ENCODE measurements around the gene APOBEC3B. TPM values are rescaled to one million over a fixed set of nuclear protein-coding genes. Genes with fewer than 3 reads are reported as not detected.

Gene APOBEC3B
- total and polyA plus RNA-seq, 9 of the 15 experiments (the other 6 are each of a cell fraction or from before 2014, with no cell fraction given) = 5.9 to 166 (median 43.2) TPM

DNA sequence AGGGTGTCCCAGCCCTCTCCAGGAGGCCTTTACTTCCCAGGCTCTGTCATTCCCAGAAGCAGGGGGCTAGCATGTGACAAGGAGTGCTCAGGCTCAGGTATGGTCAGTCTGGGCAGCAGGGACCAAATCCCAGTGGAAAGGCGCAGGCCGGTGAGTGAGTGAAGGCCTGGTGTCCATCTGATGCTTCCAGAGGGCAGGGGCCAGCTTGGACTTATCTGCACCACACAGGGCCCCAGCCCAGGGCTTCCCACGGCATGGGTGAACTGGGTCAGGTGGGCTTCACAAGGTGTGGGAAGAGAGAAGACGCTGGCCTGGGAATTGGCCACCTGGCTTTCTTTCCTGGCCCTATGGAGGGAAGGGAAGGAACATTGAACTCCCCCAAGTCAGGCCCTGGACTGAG is 45.1 kb upstream of the APOBEC3B start (continued):
- TF ChIP-seq, protein P1, sequence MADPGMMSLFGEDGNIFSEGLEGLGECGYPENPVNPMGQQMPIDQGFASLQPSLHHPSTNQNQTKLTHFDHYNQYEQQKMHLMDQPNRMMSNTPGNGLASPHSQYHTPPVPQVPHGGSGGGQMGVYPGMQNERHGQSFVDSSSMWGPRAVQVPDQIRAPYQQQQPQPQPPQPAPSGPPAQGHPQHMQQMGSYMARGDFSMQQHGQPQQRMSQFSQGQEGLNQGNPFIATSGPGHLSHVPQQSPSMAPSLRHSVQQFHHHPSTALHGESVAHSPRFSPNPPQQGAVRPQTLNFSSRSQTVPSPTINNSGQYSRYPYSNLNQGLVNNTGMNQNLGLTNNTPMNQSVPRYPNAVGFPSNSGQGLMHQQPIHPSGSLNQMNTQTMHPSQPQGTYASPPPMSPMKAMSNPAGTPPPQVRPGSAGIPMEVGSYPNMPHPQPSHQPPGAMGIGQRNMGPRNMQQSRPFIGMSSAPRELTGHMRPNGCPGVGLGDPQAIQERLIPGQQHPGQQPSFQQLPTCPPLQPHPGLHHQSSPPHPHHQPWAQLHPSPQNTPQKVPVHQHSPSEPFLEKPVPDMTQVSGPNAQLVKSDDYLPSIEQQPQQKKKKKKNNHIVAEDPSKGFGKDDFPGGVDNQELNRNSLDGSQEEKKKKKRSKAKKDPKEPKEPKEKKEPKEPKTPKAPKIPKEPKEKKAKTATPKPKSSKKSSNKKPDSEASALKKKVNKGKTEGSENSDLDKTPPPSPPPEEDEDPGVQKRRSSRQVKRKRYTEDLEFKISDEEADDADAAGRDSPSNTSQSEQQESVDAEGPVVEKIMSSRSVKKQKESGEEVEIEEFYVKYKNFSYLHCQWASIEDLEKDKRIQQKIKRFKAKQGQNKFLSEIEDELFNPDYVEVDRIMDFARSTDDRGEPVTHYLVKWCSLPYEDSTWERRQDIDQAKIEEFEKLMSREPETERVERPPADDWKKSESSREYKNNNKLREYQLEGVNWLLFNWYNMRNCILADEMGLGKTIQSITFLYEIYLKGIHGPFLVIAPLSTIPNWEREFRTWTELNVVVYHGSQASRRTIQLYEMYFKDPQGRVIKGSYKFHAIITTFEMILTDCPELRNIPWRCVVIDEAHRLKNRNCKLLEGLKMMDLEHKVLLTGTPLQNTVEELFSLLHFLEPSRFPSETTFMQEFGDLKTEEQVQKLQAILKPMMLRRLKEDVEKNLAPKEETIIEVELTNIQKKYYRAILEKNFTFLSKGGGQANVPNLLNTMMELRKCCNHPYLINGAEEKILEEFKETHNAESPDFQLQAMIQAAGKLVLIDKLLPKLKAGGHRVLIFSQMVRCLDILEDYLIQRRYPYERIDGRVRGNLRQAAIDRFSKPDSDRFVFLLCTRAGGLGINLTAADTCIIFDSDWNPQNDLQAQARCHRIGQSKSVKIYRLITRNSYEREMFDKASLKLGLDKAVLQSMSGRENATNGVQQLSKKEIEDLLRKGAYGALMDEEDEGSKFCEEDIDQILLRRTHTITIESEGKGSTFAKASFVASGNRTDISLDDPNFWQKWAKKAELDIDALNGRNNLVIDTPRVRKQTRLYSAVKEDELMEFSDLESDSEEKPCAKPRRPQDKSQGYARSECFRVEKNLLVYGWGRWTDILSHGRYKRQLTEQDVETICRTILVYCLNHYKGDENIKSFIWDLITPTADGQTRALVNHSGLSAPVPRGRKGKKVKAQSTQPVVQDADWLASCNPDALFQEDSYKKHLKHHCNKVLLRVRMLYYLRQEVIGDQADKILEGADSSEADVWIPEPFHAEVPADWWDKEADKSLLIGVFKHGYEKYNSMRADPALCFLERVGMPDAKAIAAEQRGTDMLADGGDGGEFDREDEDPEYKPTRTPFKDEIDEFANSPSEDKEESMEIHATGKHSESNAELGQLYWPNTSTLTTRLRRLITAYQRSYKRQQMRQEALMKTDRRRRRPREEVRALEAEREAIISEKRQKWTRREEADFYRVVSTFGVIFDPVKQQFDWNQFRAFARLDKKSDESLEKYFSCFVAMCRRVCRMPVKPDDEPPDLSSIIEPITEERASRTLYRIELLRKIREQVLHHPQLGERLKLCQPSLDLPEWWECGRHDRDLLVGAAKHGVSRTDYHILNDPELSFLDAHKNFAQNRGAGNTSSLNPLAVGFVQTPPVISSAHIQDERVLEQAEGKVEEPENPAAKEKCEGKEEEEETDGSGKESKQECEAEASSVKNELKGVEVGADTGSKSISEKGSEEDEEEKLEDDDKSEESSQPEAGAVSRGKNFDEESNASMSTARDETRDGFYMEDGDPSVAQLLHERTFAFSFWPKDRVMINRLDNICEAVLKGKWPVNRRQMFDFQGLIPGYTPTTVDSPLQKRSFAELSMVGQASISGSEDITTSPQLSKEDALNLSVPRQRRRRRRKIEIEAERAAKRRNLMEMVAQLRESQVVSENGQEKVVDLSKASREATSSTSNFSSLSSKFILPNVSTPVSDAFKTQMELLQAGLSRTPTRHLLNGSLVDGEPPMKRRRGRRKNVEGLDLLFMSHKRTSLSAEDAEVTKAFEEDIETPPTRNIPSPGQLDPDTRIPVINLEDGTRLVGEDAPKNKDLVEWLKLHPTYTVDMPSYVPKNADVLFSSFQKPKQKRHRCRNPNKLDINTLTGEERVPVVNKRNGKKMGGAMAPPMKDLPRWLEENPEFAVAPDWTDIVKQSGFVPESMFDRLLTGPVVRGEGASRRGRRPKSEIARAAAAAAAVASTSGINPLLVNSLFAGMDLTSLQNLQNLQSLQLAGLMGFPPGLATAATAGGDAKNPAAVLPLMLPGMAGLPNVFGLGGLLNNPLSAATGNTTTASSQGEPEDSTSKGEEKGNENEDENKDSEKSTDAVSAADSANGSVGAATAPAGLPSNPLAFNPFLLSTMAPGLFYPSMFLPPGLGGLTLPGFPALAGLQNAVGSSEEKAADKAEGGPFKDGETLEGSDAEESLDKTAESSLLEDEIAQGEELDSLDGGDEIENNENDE (IDR thresholded peaks at IDR 0.05; ENCODE audit: low read depth, low read length) = no peak
- TF ChIP-seq, protein P2, sequence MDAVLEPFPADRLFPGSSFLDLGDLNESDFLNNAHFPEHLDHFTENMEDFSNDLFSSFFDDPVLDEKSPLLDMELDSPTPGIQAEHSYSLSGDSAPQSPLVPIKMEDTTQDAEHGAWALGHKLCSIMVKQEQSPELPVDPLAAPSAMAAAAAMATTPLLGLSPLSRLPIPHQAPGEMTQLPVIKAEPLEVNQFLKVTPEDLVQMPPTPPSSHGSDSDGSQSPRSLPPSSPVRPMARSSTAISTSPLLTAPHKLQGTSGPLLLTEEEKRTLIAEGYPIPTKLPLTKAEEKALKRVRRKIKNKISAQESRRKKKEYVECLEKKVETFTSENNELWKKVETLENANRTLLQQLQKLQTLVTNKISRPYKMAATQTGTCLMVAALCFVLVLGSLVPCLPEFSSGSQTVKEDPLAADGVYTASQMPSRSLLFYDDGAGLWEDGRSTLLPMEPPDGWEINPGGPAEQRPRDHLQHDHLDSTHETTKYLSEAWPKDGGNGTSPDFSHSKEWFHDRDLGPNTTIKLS (IDR thresholded peaks at IDR 0.05; ENCODE audit: borderline replicate concordance, low read depth) = no peak
- TF ChIP-seq ZNF311 (CRISPR knock-in tag; IDR thresholded peaks at IDR 0.05) (no peak), ZBTB1 (CRISPR knock-in tag; IDR thresholded peaks at IDR 0.05; ENCODE audit: borderline replicate concordance, low read depth) (no peak), TCFL5 (CRISPR knock-in tag; conservative IDR thresholded peaks at IDR 0.05) (no peak), HNRNPLL (IDR thresholded peaks at IDR 0.05; ENCODE audit: low read depth, low read length, poor library complexity, severe bottlenecking) (no peak), FOXO4 (CRISPR knock-in tag; IDR thresholded peaks at IDR 0.05) (no peak), IRF2 (CRISPR knock-in tag; IDR thresholded peaks at IDR 0.05) (no peak), ZNF584 (CRISPR knock-in tag; IDR thresholded peaks at IDR 0.05; ENCODE audit: low read depth) (no peak), COPS2 (conservative IDR thresholded peaks at IDR 0.05) (no peak), EZH2 (IDR thresholded peaks at IDR 0.05; ENCODE audit: borderline replicate concordance, low read depth, low read length) (no peak)
- TF ChIP-seq, protein P3, sequence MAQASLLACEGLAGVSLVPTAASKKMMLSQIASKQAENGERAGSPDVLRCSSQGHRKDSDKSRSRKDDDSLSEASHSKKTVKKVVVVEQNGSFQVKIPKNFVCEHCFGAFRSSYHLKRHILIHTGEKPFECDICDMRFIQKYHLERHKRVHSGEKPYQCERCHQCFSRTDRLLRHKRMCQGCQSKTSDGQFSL (CRISPR knock-in tag; IDR thresholded peaks at IDR 0.05) = no peak
- TF ChIP-seq, protein P3 (tag; IDR thresholded peaks at IDR 0.05) = no peak

All from K562 (cell line).